Thoracic aorta (tissue), 2 donors: ENCODE results near the gene COLEC12. TPM values are rescaled to one million over a fixed set of nuclear protein-coding genes. Genes with fewer than 3 reads are reported as not detected.
"Not testable (repeated sequence)": the region's sequence is repeated elsewhere in the genome, so short reads cannot be mapped to it uniquely, and the experiment has no call there.

Source experiments
- ATAC-seq: fragments of 150-250 bp; one replicate; pipeline ENCODE4 v1.8.0; 2017; ENCODE audit warnings: low read depth; ENCODE audit not compliant: insufficient number of reproducible peaks, low FRiP score
- DNase-seq: peaks from one replicate; pipeline ENCODE4 v3.0.0-alpha.2; 2020; ENCODE audit warnings: low spot score
- H3K27ac ChIP-seq, 2 donors: fragments of 200-600 bp; sonication (generic); 1 replicate in 1 of 2; 2 replicates in 1 of 2; pipeline ENCODE4 v1.5.1; 2016; ENCODE audit warnings: mild to moderate bottlenecking in 2 of 2, moderate library complexity in 2 of 2
- H3K27me3 ChIP-seq: fragments of 200-600 bp; sonication (generic); replicated peaks from 2 replicates; pipeline ENCODE4 v1.6.0; 2016; ENCODE audit warnings: mild to moderate bottlenecking; ENCODE audit not compliant: insufficient read depth
- H3K36me3 ChIP-seq: fragments of 200-600 bp; sonication (generic); one replicate; pipeline ENCODE4 v1.5.1; 2016
- H3K4me1 ChIP-seq, 2 donors: fragments of 200-600 bp; sonication (generic); 1 replicate in 1 of 2; 2 replicates in 1 of 2; pipeline versions ENCODE4 v1.5.1 to v1.6.0; 2016; ENCODE audit warnings: low read depth in 2 of 2, mild to moderate bottlenecking in 1 of 2; ENCODE audit not compliant: control insufficient read depth in 1 of 2
- H3K4me3 ChIP-seq: fragments of 200-600 bp; sonication (generic); 2 replicates; pipeline ENCODE4 v1.5.1; 2016; ENCODE audit warnings: mild to moderate bottlenecking
- H3K9me3 ChIP-seq: fragments of 200-600 bp; sonication (generic); 2 replicates; pipeline ENCODE4 v1.5.1; 2016
- CTCF ChIP-seq: fragments of 200-600 bp; sonication (generic); IDR thresholded peaks from one replicate; pipeline ENCODE4 v1.5.1; 2019; ENCODE audit warnings: antibody characterized with exemption
- total RNA-seq, 2 donors: library from RNA; depleted of rRNA; stranded (reverse); fragments of >200 nt; gene quantifications; one replicate each; pipeline versions ENCODE4 v1.1.0 to v1.2.3, GENCODE V29; 2016

COLEC12 gene
- total RNA-seq, 2 donors from 2014 or later, result 19.3 to 21.3 TPM

GRCh38 chr18:317618-318017 lies 182.9 kb downstream of the COLEC12 start:
- H3K4me3 ChIP-seq, result no peak overlapping the region
- no peak for ATAC-seq
- H3K27me3 ChIP-seq, result no peaks in the 10 kb centered on the region
- no peak for DNase-seq
- no peak overlapping the region for H3K27ac ChIP-seq
- no peak for TF ChIP-seq CTCF
- H3K36me3 ChIP-seq, result no peaks in the 10 kb centered on the region
- H3K9me3 ChIP-seq, result no peaks in the 10 kb centered on the region
- H3K4me1 ChIP-seq, result peaks cover 0 to 18% of the 10 kb centered on the region in 2 donors

DNA sequence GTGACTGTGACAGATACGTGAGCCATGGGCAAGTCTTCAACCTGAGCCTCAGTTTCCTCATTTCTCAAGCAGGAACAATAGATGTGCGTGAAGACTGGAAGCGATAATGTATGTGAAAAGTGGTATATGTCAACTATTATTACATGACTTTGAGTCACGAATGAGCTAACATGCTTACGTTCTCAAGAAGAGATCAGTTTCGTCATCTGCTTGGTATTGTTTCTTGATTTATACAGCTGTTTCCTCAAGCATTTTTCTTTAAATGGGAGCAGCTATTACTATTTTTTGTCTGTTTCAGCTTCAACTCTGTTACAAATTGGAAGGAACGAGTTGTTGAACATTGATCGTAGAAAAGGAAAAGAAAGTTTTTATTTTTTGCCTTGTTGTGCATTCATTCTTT lies 184.1 kb downstream of the COLEC12 start:
- TF ChIP-seq CTCF, result no peak
- peaks cover 0 to 18% of the 10 kb centered on the region in 2 donors for H3K4me1 ChIP-seq
- no peaks in the 10 kb centered on the region for H3K36me3 ChIP-seq
- H3K9me3 ChIP-seq, result no peaks in the 10 kb centered on the region
- H3K27me3 ChIP-seq, result no peaks in the 10 kb centered on the region
- DNase-seq, result no peak
- no peak for ATAC-seq
- no peak overlapping the region for H3K4me3 ChIP-seq
- H3K27ac ChIP-seq, result no peak overlapping the region

DNA sequence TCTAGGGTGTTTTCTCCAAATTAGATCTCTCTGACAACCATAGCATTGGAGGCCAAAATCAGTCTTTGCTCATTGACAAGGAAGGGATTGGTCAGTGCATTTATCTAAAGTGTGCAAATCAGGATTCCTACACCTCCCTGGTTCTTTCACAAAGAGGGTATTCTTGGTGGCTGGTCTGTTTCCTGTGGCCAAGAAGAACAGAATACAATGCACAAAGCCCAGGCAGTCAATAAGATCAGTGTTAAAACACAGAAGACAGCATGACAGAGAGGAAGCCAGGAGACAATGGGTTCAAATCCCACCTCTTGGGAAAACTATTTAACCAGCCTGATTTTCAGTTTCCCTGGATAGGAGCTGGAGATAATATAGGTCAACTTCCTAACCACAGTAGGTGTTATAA lies 186.6 kb downstream of the COLEC12 start:
- Histone ChIP-seq H3K4me3 (no peak overlapping the region), H3K27ac (no peak overlapping the region), H3K4me1 (peaks cover 0 to 5% of the 10 kb centered on the region in 2 donors), H3K9me3 (no peaks in the 10 kb centered on the region), H3K27me3 (no peaks in the 10 kb centered on the region), H3K36me3 (no peaks in the 10 kb centered on the region)
- no peak for ATAC-seq
- DNase-seq, result no peak
- TF ChIP-seq CTCF, result no peak

DNA sequence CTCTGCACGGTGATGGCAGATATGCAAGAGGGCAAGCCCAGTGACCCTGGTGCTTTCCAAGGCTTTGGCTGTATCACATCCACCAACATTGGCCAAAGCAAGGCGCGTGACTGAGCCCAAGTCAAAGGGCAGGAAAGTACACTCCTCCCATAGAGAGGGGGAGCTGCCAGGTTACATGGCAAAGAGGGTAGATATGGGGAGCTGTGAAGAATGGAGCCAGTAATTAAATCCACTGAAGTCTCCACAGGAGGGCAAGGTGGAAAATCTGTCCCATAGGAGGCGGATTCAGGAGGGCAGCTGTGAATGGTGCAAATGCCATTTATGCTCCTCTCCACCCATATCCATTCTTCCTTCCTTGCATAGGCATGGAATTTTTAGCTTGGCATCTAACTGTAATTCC lies 188.1 kb downstream of the COLEC12 start:
- Histone ChIP-seq H3K27me3 (no peaks in the 10 kb centered on the region), H3K9me3 (no peaks in the 10 kb centered on the region), H3K27ac (no peak overlapping the region), H3K4me3 (no peak overlapping the region), H3K4me1 (no peaks in the 10 kb centered on the region), H3K36me3 (no peaks in the 10 kb centered on the region)
- no peak for TF ChIP-seq CTCF
- no peak for ATAC-seq
- no peak for DNase-seq

GRCh38 chr18:310042-310441 lies 190.5 kb downstream of the COLEC12 start:
- ATAC-seq, result no peak
- DNase-seq, result no peak
- no peak for TF ChIP-seq CTCF
- H3K4me1 ChIP-seq, result no peaks in the 10 kb centered on the region
- H3K4me3 ChIP-seq, result no peak overlapping the region
- no peaks in the 10 kb centered on the region for H3K9me3 ChIP-seq
- no peaks in the 10 kb centered on the region for H3K27me3 ChIP-seq
- H3K27ac ChIP-seq, result no peak overlapping the region
- H3K36me3 ChIP-seq, result no peaks in the 10 kb centered on the region

- not testable (repeated sequence) for H3K27ac ChIP-seq, H3K9me3 ChIP-seq, H3K4me1 ChIP-seq, H3K4me3 ChIP-seq, DNase-seq, H3K27me3 ChIP-seq, ATAC-seq, H3K36me3 ChIP-seq
Measured at GRCh38 chr18:308086-308485, 192.4 kb downstream of the COLEC12 start.
